Endometrial microvascular endothelial cells (primary cell): ENCODE measurements around the gene LRIT3. TPM values are rescaled to one million over a fixed set of nuclear protein-coding genes. Genes with fewer than 3 reads are reported as not detected.

Source experiments
- in situ Hi-C: cut with HindIII; loops from 2 replicates; pipeline ENCODE4 v1.10.0; 2017; ENCODE audit warnings: low sequenced_read_pairs, low pct_unique_long_range_greater_than_20kb; ENCODE audit errors: inconsistent ontology term
- total RNA-seq: library from RNA; depleted of rRNA; stranded (reverse); fragments of >200 nt; gene quantifications from one replicate; pipeline ENCODE4 v1.2.3, GENCODE V29; 2015; ENCODE audit errors: inconsistent ontology term

LRIT3 gene
- not detected for total RNA-seq

DNA sequence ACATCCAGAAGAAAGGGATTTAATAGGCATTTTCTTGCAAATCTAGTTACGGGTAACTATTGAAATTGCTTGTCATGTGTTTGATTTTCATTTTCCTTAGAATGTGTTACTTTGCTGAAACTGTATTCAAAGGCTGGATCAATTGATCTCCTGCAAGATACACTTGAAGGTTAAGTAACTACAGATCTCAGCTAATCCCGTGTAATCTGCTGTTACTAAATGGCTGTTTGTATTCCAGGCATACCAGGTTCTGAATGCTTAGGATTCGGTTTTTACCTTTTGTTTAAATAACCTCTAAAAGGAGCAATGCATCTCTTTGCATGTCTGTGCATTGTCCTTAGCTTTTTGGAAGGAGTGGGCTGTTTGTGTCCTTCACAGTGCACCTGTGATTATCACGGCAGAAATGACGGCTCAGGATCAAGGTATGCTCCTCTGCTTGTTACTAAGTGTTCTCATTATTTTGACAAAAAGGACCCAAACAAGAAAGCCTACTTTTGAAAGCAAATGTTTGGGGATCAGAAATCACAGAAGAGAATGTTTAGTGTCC lies at the start of gene LRIT3:
Gene LRIT3, plus strand, starts transcription at position 212 of the 547 bp plus-strand sequence. Its CDS starts 95 bp downstream, at position 307.
- in situ Hi-C loops, result no loop called here

GRCh38 chr4:109798866-109799265 lies 49.0 kb upstream of the LRIT3 start:
- in situ Hi-C loops, result no loop called here

DNA sequence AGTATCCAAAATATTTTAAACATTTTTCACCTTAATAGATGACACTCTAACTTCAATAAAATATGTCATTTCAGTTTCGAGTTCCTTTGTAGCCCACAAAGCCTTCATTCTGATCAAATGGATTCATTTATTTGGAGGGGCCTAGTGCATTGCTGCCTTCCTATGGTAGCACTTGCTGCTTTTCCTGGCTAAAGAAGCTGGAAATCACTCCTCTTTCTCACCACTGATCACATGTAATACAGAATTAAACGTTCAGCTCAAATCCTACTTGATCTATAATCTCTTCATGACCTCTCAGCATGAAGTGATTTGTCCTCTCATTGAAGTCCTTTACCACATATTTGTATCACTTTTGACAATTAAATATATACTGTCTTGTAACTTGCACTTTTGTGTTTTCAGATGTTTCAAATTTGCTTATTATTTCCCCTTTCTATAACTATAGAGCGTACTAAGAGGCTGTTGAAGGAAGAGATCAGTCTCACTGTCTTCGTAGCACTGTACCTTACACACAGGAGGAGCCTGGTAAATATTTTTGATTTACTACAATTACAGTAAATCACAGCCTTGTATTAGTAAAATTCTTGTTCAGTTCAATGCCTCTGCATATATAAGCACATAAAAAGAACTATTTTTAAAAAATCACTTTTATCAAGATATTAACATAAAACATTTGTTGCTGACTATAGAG lies 46.7 kb upstream of the LRIT3 start:
- in situ Hi-C loops, result no loop called here

DNA sequence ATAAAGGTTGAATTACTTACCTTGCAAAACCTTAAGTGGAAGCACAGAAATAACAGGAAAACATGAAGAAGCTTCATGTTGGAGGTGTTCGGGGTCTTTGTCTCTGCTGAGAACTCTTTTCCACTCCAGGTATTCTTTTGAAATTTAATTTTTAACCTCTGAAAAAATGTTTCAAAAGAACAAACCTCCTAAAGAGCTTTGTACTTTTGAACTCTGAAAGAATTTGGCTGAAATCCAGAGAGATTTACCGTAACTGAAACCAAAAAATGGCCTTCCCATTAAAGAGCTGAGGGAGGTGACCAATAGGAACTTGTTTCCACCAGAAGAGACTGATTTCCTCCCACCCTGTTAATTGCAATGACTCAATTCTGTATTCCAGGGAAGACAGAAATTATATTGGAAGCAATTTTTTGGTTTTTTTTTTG lies 46.0 kb upstream of the LRIT3 start, which contains the start of gene CFI:
Gene CFI, minus strand, starts transcription at position 105 of the 425 bp plus-strand sequence. Its CDS starts 28 bp downstream, at position 77.
- in situ Hi-C loops, result no loop called here

GRCh38 chr4:109803924-109804571 lies 43.9 kb upstream of the LRIT3 start:
- in situ Hi-C loops, result no loop called here

GRCh38 chr4:109809655-109810054 lies 38.3 kb upstream of the LRIT3 start:
- in situ Hi-C loops, result loop anchor here (10.0 kb wide), 2 partner anchors 75 to 375 kb away; partner anchors contain the start of genes PLA2G12A and SEC24B

DNA sequence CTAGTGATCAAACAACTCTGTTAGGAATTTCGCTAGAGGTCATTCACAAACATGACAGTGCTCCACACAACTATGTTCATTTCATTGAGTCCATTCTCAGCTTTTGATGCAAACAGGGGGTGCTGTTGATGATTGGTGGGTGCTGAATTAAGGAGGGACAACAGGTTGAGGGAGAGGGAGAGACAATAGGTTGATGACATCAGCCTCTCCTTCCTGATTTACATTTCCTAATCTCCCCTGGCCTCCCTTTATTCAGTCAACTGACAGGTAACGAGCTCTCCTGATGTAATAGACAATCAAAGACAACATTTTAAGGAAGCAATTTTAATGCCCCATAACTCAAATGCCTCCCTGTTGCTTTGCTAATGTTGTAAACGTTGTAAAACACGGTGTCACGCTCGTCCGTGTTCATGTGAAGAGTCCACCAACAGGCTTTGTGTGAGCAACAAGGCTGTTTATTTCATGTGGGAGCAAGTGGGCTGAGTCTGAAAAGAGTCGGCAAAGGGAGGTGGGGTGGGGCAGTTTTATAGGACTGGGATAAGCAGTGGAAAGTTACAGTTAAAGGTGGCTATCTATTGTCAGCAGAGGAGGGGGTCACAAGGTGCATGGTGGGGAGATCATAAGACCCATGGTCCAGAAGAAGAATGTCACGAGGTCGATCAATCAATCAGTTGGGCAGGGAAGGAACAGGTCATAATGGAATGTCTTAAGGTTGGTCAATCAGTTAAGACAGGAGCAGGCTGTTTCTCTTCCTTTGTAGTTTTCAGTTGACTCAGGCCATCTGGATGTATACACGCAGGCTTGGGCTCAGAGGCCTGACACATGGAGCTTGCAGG lies 37.1 kb upstream of the LRIT3 start:
- in situ Hi-C loops, result loop anchor here (10.0 kb wide), 2 partner anchors 76 to 376 kb away; partner anchors contain the start of genes PLA2G12A and SEC24B

DNA sequence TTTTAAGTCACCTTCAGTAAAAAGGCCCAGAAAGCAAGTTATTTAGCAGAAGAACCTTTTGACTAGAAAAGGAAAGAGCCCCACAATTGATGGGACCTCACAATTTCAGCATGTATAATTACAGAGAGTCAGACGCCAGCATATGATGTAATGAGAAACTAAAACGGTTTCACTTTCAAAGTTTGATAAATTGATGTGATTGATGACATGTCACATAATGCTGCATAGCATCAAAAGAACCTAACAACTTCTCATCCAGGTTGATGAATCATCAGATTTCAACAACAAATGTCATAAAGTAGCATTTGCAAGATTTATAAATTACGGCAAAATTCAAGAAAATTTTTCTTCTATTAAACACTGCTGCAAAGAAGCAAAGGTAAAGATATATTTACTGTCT lies 36.2 kb upstream of the LRIT3 start:
- in situ Hi-C loops, result loop anchor here (10.0 kb wide), 2 partner anchors 77 to 377 kb away; partner anchors contain the start of genes PLA2G12A and SEC24B

DNA sequence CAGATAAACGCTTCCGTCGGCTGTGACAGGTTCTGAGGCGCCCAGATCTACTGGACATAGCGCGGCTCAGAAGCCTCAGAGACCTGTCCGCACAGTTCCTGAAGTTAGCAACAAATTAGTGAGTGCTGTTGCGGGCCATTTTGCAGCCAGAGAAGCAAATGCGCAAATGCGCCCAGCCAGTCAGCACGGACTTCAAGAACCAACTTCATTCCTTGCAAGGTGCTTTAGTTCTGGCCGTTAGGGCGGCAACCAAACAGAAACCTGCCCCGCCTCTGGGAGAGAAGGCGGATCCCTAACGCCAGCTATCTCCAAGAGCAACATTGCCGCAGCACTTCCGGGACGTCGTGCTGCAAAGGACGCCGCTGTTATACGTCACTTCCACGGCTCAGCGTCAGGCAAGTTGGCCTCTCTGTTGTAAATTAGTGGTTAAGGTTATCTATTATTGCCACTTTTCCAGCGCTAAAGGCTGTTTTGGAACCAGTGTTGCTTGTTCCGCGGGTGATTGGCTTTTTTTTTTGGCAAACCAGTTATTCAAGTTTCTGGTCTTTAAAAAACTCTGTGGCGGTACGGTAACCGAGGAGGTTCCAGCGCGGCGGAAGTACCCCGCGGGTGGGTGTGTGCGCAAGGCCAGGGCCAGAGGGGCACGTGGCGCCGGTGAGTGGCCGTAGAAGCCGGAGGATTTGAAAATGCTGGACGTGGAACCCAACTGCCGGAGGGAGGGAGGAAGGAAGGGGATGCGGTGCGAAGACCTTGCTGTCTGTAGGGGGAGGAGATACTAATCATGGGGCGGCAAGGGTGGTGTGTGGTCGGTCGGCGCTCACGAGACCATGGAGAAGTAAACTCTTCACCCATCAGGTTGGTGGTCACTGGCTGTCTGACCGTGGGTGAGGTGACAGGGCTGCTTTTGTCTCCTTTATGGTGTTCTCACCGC lies 32.5 kb upstream of the LRIT3 start, which contains the start of gene GAR1:
Gene GAR1, plus strand, starts transcription at position 612 of the 931 bp plus-strand sequence. CDS start 403 bp downstream, outside the sequence.
- in situ Hi-C loops, result loop anchor here (10.0 kb wide), 2 partner anchors 81 to 381 kb away; partner anchors contain the start of genes PLA2G12A and SEC24B

DNA sequence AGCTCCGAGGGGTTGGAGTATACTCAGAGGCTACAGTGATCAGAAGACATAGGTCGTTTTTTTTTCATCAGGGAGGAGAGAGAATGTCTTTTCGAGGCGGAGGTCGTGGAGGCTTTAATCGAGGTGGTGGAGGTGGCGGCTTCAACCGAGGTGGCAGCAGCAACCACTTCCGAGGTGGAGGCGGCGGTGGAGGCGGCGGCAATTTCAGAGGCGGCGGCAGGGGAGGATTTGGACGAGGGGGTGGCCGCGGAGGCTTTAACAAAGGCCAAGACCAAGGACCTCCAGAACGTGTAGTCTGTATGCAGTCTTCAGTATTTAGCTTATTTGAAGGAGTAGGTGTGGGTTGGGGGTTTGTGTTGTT lies 31.8 kb upstream of the LRIT3 start:
- in situ Hi-C loops, result loop anchor here (10.0 kb wide), 2 partner anchors 81 to 381 kb away; partner anchors contain the start of genes PLA2G12A and SEC24B

DNA sequence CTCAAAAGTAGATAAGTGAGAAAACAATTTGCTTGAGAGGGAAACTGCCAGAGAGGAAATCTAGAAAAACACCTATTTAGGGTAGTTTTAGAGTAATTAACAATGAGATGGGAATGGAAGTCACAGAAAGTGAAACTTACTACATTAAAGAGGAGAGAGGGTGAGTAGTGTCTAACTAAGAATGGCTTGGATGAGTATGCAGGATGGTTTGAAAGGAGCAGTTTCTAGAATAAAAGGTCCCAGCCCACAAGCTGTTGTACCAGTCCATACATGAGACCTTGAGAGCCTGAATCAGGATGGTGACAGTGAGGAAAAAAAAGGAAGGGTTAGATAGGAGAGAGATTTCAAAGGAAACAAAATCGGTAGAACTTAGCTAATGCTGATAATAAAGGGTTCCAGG lies 31.0 kb upstream of the LRIT3 start:
- in situ Hi-C loops, result loop anchor here (10.0 kb wide), 2 partner anchors 82 to 382 kb away; partner anchors contain the start of genes PLA2G12A and SEC24B

DNA sequence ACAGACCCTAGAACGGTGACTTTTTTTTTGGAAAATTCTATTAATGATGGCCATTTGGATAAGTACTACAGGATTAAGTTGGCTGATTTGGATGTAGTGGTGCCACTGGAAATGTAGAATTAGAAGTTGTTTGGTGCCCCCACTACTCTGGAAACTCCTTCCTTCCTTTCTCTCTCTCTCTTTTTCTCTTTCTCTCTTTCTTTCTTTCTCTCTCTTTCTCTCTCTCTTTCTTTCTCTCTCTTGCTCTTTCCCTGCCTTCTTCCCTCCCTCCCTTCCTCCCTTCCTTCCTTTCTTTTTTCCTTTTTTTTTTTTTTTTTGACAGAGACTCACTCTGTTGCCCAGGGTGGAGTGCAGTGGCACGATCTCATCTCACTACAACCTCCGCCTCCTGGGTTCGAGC lies 29.6 kb upstream of the LRIT3 start:
- in situ Hi-C loops, result loop anchor here (10.0 kb wide), 2 partner anchors 83 to 383 kb away; partner anchors contain the start of genes PLA2G12A and SEC24B

DNA sequence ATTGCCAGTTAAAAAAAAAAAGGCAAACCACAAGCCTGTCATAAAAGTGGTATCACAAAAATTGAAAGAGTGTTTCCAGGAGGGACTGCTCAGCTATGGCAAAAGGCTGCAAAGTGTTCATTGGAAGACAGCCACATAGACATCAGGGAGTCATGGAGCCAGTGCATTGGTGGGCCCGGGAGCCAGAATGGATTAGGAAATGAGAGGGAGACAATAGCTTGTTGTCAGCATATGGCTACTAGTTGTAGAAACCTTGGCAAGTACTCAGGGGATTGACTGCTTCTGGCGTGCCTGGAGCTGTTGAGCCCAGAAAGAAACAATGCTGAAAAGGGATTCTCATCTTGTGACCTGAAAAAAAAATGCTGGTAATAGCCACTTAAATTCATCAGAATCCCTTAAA lies 27.3 kb upstream of the LRIT3 start:
- in situ Hi-C loops, result no loop called here

GRCh38 chr4:109821185-109821584 lies 26.7 kb upstream of the LRIT3 start:
- in situ Hi-C loops, result no loop called here

GRCh38 chr4:109826719-109827118 lies 21.2 kb upstream of the LRIT3 start:
- in situ Hi-C loops, result no loop called here

DNA sequence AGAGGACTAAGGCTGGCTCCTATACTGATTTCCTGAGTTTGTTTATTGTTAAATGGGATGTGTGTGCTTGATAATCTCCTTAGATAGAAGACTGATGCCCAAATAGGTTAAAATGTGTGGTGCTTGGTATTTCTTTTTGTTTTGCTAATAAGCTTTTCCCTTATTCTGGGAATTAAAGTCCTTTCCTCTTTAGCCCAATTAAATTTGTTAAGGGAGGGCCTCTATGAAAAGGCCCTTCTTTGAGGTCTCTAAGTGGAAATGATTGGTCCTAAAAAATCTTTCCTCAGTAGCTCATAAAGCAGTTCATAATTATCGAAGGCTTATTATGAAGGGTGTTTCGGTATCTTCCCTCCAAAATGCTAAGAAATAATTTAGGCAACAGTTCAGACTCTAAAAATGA lies 20.2 kb upstream of the LRIT3 start, which contains the start of gene RRH:
Gene RRH, plus strand, starts transcription at position 301 of the 400 bp plus-strand sequence. Its CDS starts 56 bp downstream, at position 357.
- in situ Hi-C loops, result no loop called here

- in situ Hi-C loops, result no loop called here
These were observed 14.2 kb upstream of the LRIT3 start for GRCh38 chr4:109833756-109834155.
